Neural cell (in vitro differentiated cells): ENCODE measurements around the gene OR8B2.
"Not testable (repeated sequence)": the region's sequence is repeated elsewhere in the genome, so short reads cannot be mapped to it uniquely, and the experiment has no call there.

ENCODE experiments used
- EP300 ChIP-seq: fragments of 450-650 bp; conservative IDR thresholded peaks from 2 replicates; pipeline ENCODE4 v1.6.1; 2014; ENCODE audit warnings: antibody characterized with exemption, mild to moderate bottlenecking, moderate library complexity; ENCODE audit not compliant: poor library complexity, severe bottlenecking
- EZH2 ChIP-seq: fragments of 200-600, 300-800 bp; shearing (Covaris generic), sonication (generic); IDR thresholded peaks from 2 replicates; pipeline ENCODE4 v1.6.1; 2014; ENCODE audit warnings: antibody characterized with exemption, low read length, borderline replicate concordance, mild to moderate bottlenecking; ENCODE audit not compliant: insufficient read depth, poor library complexity, severe bottlenecking
- POLR2AphosphoS5 ChIP-seq: IDR thresholded peaks from 2 replicates; pipeline ENCODE4 v1.6.1; 2012
- TAF1 ChIP-seq: IDR thresholded peaks from 2 replicates; pipeline ENCODE4 v1.6.1; 2012; ENCODE audit warnings: low read depth
- TF ChIP-seq, protein P1 (sequence below): fragments of 450-650 bp; IDR thresholded peaks from 2 replicates; pipeline ENCODE4 v1.5.1; 2014; ENCODE audit warnings: antibody characterized with exemption, mild to moderate bottlenecking, moderate library complexity; ENCODE audit not compliant: poor library complexity, severe bottlenecking

DNA sequence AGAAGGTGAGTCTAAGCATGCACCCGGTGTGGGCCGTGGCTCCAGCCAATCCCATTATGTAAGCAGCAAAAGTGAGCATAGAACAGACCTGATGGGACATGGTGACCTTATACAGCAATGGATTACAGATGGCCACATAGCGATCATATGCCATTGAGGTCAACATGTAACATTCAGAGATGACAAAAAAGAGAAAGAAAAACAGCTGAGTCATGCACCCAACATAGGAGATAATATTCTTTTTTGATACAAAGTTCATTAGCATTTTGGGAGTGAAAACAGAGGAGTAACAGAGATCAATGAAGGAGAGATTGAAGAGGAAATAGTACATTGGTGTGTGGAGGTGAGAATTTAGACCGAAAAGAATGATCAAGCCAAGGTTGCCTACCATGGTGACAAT lies 12.5 kb upstream of the OR8B2 start:
- TF ChIP-seq, protein P1, sequence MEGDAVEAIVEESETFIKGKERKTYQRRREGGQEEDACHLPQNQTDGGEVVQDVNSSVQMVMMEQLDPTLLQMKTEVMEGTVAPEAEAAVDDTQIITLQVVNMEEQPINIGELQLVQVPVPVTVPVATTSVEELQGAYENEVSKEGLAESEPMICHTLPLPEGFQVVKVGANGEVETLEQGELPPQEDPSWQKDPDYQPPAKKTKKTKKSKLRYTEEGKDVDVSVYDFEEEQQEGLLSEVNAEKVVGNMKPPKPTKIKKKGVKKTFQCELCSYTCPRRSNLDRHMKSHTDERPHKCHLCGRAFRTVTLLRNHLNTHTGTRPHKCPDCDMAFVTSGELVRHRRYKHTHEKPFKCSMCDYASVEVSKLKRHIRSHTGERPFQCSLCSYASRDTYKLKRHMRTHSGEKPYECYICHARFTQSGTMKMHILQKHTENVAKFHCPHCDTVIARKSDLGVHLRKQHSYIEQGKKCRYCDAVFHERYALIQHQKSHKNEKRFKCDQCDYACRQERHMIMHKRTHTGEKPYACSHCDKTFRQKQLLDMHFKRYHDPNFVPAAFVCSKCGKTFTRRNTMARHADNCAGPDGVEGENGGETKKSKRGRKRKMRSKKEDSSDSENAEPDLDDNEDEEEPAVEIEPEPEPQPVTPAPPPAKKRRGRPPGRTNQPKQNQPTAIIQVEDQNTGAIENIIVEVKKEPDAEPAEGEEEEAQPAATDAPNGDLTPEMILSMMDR: not testable (repeated sequence)
- not testable (repeated sequence) for TF ChIP-seq EP300, POLR2AphosphoS5, TAF1, EZH2
